HepG2 (cell line): ENCODE data around the gene TNFRSF21. TPM values are rescaled to one million over a fixed set of nuclear protein-coding genes. Genes with fewer than 3 reads are reported as not detected.
A peak's percentile ranks its signal among the peaks of the same experiment; 100 is the strongest.

Experiments used
- ATAC-seq: fragments of 200-7000 bp; cut with Tn5 transposase; 3 replicates; pipeline ENCODE4 v1.9.1; 2020; ENCODE audit warnings: mild to moderate bottlenecking, moderate library complexity
- BruUV-seq: library from RNA; stranded (reverse); fragments of 400-500 nt; replicated peaks from 2 replicates; lab custom pipeline; 2021; lab: Mats Ljungman, UMichigan
- CTCF ChIA-PET: fragments of 300-600 bp; formaldehyde crosslinking; extraction: SDS; loops from one replicate; lab custom pipeline; 2021; ENCODE audit warnings: low total read pairs, inconsistent platforms, low intra/inter-chr PET ratio; lab: Yijun Ruan, JAX
- POLR2A ChIA-PET: fragments of 350-600 bp; sonication (Branson Sonifier 250); formaldehyde crosslinking; loops from one replicate; lab custom pipeline; 2020; ENCODE audit warnings: antibody characterized with exemption, inconsistent platforms; lab: Yijun Ruan, JAX
- DNase-seq: peaks from one replicate; pipeline ENCODE4 v3.0.0-alpha.2; 2015; ENCODE audit warnings: low spot score
- FAIRE-seq: peaks from 3 replicates; lab custom pipeline; 2011; peaks lifted over from hg19 to GRCh38; lab: Jason Lieb, UNC
- H2AFZ ChIP-seq: one replicate; pipeline ENCODE4 v1.6.1; 2011; ENCODE audit warnings: low read length, inconsistent platforms
- H3K27ac ChIP-seq: fragments of 300-600 bp; 3 replicates; pipeline ENCODE4 v1.8.0; 2011; ENCODE audit warnings: mixed run types, mild to moderate bottlenecking, mixed read lengths, low read length, inconsistent platforms; ENCODE audit not compliant: insufficient read depth; ENCODE audit errors: extremely low read length
- H3K27me3 ChIP-seq, 2 experiments: fragments of 200-600 bp in 1 of 2; 2 replicates in 1 of 2; 3 replicates in 1 of 2; pipeline versions ENCODE4 v1.6.0 to v1.8.0; 2011; ENCODE audit warnings: low read length in 2 of 2, mild to moderate bottlenecking in 2 of 2, moderate library complexity in 2 of 2, inconsistent platforms in 1 of 2; ENCODE audit not compliant: insufficient read depth in 2 of 2, control insufficient read depth in 1 of 2
- H3K36me3 ChIP-seq, 2 experiments: fragments of 200-600 bp in 1 of 2; replicated peaks in 1 of 2; 2 replicates in 1 of 2; 3 replicates in 1 of 2; pipeline versions ENCODE4 v1.5.1 to v1.8.0; 2011; ENCODE audit warnings: low read length in 2 of 2, inconsistent platforms in 1 of 2; ENCODE audit not compliant: insufficient read depth in 2 of 2, control insufficient read depth in 1 of 2
- H3K4me1 ChIP-seq: 2 replicates; pipeline ENCODE4 v1.5.1; 2012; ENCODE audit warnings: low read length, inconsistent platforms; ENCODE audit not compliant: insufficient read depth
- H3K4me2 ChIP-seq: 2 replicates; pipeline ENCODE4 v1.6.0; 2011; ENCODE audit warnings: low read depth, low read length, inconsistent platforms
- H3K4me3 ChIP-seq, 3 experiments: fragments of 200-600 bp in 1 of 3; sonication (generic), shearing (Covaris generic) in 1 of 3; replicated peaks in 1 of 3; 2 replicates each; pipeline ENCODE4 v1.5.1; 2011 to 2016; ENCODE audit warnings: low read length in 3 of 3, inconsistent platforms in 2 of 3, low read depth in 2 of 3, mild to moderate bottlenecking in 2 of 3, control low read depth in 1 of 3, mixed read lengths in 1 of 3; ENCODE audit not compliant: insufficient read depth in 1 of 3
- H3K79me2 ChIP-seq: one replicate; pipeline ENCODE4 v1.6.1; 2011; ENCODE audit warnings: low read length, inconsistent platforms; ENCODE audit not compliant: insufficient read depth
- H3K9ac ChIP-seq: 2 replicates; pipeline ENCODE4 v1.6.0; 2011; ENCODE audit warnings: mild to moderate bottlenecking, low read depth, low read length, inconsistent platforms; ENCODE audit not compliant: insufficient read depth
- H3K9me3 ChIP-seq: 2 replicates; pipeline ENCODE4 v1.5.1; 2012; ENCODE audit warnings: mild to moderate bottlenecking, low read length
- H4K20me1 ChIP-seq: 2 replicates; pipeline ENCODE4 v1.6.0; 2011; ENCODE audit warnings: inconsistent platforms, mild to moderate bottlenecking, low read length, moderate library complexity; ENCODE audit not compliant: insufficient read depth
- CHD4 ChIP-seq: fragments of 200-600 bp; sonication (generic); IDR thresholded peaks from 2 replicates; pipeline ENCODE4 v1.7.0; 2017; ENCODE audit warnings: mild to moderate bottlenecking, low read length, borderline replicate concordance
- CREM ChIP-seq, 2 experiments: sonication (generic) in 1 of 2; formaldehyde crosslinking in 1 of 2; IDR thresholded peaks; 2 replicates each; pipeline versions ENCODE4 v1.4.0 to v1.6.1; 2016 to 2020; ENCODE audit warnings: antibody characterized with exemption in 1 of 2, mild to moderate bottlenecking in 1 of 2, missing genetic modification reagents in 1 of 2
- FOXA3 ChIP-seq: IDR thresholded peaks from 2 replicates; pipeline ENCODE4 v1.6.1; 2016; ENCODE audit warnings: missing genetic modification reagents, missing compliant biosample characterization
- FOXP1 ChIP-seq, 2 experiments: fragments of 450-650 bp in 1 of 2; IDR thresholded peaks; 2 replicates each; pipeline ENCODE4 v1.6.1; 2017 to 2018; ENCODE audit warnings: antibody characterized with exemption in 1 of 2
- RBM22 ChIP-seq: fragments of 200-400 bp; formaldehyde crosslinking; optimal IDR thresholded peaks from 2 replicates; pipeline ENCODE3; 2017; ENCODE audit warnings: mild to moderate bottlenecking, low read length, moderate library complexity
- REPIN1 ChIP-seq: sonication (generic); formaldehyde crosslinking; IDR thresholded peaks from 2 replicates; pipeline ENCODE4 v1.8.0; 2022; ENCODE audit warnings: missing genetic modification reagents, low read depth, mild to moderate bottlenecking, borderline replicate concordance
- SMARCC2 ChIP-seq: fragments of 450-650 bp; IDR thresholded peaks from 2 replicates; pipeline ENCODE4 v1.6.1; 2017; ENCODE audit warnings: antibody characterized with exemption, mild to moderate bottlenecking
- U2AF1 ChIP-seq: fragments of 200-400 bp; formaldehyde crosslinking; optimal IDR thresholded peaks from 2 replicates; pipeline ENCODE3; 2017; ENCODE audit warnings: mild to moderate bottlenecking, low read depth, low read length
- U2AF2 ChIP-seq: fragments of 200-400 bp; formaldehyde crosslinking; IDR thresholded peaks from 2 replicates; pipeline ENCODE4 v1.6.1; 2017; ENCODE audit warnings: low read depth, mild to moderate bottlenecking, low read length
- ZNF207 ChIP-seq: fragments of 450-650 bp; IDR thresholded peaks from 2 replicates; pipeline ENCODE4 v1.6.1; 2016; ENCODE audit warnings: antibody characterized with exemption, borderline replicate concordance
- ZNF235 ChIP-seq: sonication (generic); formaldehyde crosslinking; IDR thresholded peaks from 2 replicates; pipeline ENCODE4 v1.8.1; 2023; ENCODE audit warnings: mild to moderate bottlenecking, missing genetic modification reagents, borderline replicate concordance
- ZNF776 ChIP-seq: sonication (generic); formaldehyde crosslinking; IDR thresholded peaks from 2 replicates; pipeline ENCODE4 v1.4.0; 2020; ENCODE audit warnings: mild to moderate bottlenecking, missing genetic modification reagents
- WGBS: methylation state at CpG from one replicate; pipeline ENCODE4 v1.1.6; 2017; ENCODE audit warnings: low lambda C conversion rate; 5-methylcytosine and 5-hydroxymethylcytosine counted together
- in situ Hi-C: cut with HindIII; loops from 2 replicates; pipeline ENCODE4 v1.10.0; 2017; ENCODE audit warnings: low pct_unique_long_range_greater_than_20kb; ENCODE audit not compliant: extremely low pct_ligation_motif_present
- intact Hi-C: fragments of 100-400 bp; cut with micrococcal nuclease; formaldehyde crosslinking; loops from one replicate; pipeline ENCODE4 v1.10.0; 2022; ENCODE audit not compliant: unreplicated experiment
- polyA plus RNA-seq, 8 experiments: library from polyadenylated mRNA; depleted of rRNA in 3 of 8; stranded (reverse) in 7 of 8; unstranded in 1 of 8; fragments of >200 nt; fragmentation: Illumina TruSeq in 4 of 8; extraction: Trizol in 4 of 8; gene quantifications; 2 replicates each; pipeline versions ENCODE4 v1.2.1 to v1.2.3, GENCODE V29; 2011 to 2016; ENCODE audit warnings: low read depth in 4 of 8, missing spikeins in 1 of 8, mixed read lengths in 1 of 8; ENCODE audit not compliant: insufficient read depth in 1 of 8
- total RNA-seq, 5 experiments: library from RNA; depleted of rRNA; stranded (reverse); fragments of >200 nt; fragmentation: Illumina TruSeq; extraction: Trizol; gene quantifications; 2 replicates each; pipeline ENCODE4 v1.2.3, GENCODE V29; 2016; ENCODE audit warnings: low read depth in 1 of 5
- TF ChIP-seq, protein P1 (sequence below): sonication (generic); formaldehyde crosslinking; IDR thresholded peaks from 2 replicates; pipeline ENCODE4 v1.5.0; 2020; ENCODE audit warnings: mild to moderate bottlenecking, missing genetic modification reagents
- TF ChIP-seq, protein P2 (sequence below): sonication (generic); formaldehyde crosslinking; IDR thresholded peaks from 2 replicates; pipeline ENCODE4 v1.5.0; 2020; ENCODE audit warnings: mild to moderate bottlenecking, missing genetic modification reagents, borderline replicate concordance
- TF ChIP-seq, protein P3 (sequence below): sonication (generic); formaldehyde crosslinking; IDR thresholded peaks from 2 replicates; pipeline ENCODE4 v1.8.0; 2022; ENCODE audit warnings: low read depth, missing genetic modification reagents
- TF ChIP-seq, protein P4 (sequence below): sonication (generic); formaldehyde crosslinking; IDR thresholded peaks from 2 replicates; pipeline ENCODE4 v1.4.0; 2020; ENCODE audit warnings: missing genetic modification reagents, mild to moderate bottlenecking, borderline replicate concordance

TNFRSF21 gene
- total and polyA plus RNA-seq, 2 of the 13 experiments (the other 11 are each of a cell fraction or from before 2014, with no cell fraction given): 24.8 to 46.3 TPM

- WGBS: 75% methylated on average over 5 of the region's 5 CpGs
- intact Hi-C loops (no loop called here), in situ Hi-C loops (no loop called here)
- H3K36me3 ChIP-seq: peaks cover 32 to 57% of the 10 kb centered on the region in 2 experiments
- no peak overlapping the region for H3K4me3 ChIP-seq
- no TSS peak for BruUV-seq
- POLR2A ChIA-PET: interaction anchor here (1.0 kb wide), 1 partner anchor 35 kb away, joined by 3 read pairs; no protein-coding TSS in a partner anchor
- H4K20me1 ChIP-seq: peaks cover 31% of the 10 kb centered on the region
- H3K4me2 ChIP-seq: no peak overlapping the region
- DNase-seq (no peak), ATAC-seq (peak; percentile 58), FAIRE-seq (no peak)
- peaks cover 47% of the 10 kb centered on the region for H3K4me1 ChIP-seq
- H3K27me3 ChIP-seq: no peaks in the 10 kb centered on the region
- CTCF ChIA-PET: no interaction called here
- H3K9ac ChIP-seq: no peak overlapping the region
- H3K27ac ChIP-seq: peak overlapping the region; percentile 5
- H3K9me3 ChIP-seq: no peaks in the 10 kb centered on the region
- H3K79me2 ChIP-seq: peaks cover 74% of the 10 kb centered on the region
- no peak overlapping the region for H2AFZ ChIP-seq
- TF ChIP-seq, protein P1, sequence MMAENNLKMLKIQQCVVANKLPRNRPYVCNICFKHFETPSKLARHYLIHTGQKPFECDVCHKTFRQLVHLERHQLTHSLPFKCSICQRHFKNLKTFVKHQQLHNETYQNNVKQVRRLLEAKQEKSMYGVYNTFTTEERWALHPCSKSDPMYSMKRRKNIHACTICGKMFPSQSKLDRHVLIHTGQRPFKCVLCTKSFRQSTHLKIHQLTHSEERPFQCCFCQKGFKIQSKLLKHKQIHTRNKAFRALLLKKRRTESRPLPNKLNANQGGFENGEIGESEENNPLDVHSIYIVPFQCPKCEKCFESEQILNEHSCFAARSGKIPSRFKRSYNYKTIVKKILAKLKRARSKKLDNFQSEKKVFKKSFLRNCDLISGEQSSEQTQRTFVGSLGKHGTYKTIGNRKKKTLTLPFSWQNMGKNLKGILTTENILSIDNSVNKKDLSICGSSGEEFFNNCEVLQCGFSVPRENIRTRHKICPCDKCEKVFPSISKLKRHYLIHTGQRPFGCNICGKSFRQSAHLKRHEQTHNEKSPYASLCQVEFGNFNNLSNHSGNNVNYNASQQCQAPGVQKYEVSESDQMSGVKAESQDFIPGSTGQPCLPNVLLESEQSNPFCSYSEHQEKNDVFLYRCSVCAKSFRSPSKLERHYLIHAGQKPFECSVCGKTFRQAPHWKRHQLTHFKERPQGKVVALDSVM (CRISPR knock-in tag): no peak
- no peak for TF ChIP-seq U2AF1
- no peak for TF ChIP-seq SMARCC2
- TF ChIP-seq, protein P2, sequence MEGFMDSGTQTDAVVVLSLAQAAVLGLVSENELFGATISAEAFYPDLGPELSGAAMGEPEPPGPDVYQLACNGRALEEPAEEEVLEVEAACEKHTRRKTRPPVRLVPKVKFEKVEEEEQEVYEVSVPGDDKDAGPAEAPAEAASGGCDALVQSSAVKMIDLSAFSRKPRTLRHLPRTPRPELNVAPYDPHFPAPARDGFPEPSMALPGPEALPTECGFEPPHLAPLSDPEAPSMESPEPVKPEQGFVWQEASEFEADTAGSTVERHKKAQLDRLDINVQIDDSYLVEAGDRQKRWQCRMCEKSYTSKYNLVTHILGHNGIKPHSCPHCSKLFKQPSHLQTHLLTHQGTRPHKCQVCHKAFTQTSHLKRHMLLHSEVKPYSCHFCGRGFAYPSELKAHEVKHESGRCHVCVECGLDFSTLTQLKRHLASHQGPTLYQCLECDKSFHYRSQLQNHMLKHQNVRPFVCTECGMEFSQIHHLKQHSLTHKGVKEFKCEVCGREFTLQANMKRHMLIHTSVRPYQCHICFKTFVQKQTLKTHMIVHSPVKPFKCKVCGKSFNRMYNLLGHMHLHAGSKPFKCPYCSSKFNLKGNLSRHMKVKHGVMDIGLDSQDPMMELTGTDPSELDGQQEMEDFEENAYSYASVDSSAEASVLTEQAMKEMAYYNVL (CRISPR knock-in tag): no peak
- TF ChIP-seq ZNF776 (CRISPR knock-in tag): no peak
- TF ChIP-seq, protein P3, sequence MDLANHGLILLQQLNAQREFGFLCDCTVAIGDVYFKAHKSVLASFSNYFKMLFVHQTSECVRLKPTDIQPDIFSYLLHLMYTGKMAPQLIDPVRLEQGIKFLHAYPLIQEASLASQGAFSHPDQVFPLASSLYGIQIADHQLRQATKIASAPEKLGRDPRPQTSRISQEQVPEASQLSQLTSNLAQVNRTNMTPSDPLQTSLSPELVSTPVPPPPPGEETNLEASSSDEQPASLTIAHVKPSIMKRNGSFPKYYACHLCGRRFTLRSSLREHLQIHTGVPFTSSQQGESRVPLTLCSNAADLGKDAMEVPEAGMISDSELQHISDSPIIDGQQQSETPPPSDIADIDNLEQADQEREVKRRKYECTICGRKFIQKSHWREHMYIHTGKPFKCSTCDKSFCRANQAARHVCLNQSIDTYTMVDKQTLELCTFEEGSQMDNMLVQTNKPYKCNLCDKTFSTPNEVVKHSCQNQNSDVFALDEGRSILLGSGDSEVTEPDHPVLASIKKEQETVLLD (CRISPR knock-in tag): no peak
- no peak for TF ChIP-seq FOXP1 (IDR thresholded peaks at IDR 0.05)
- peak; percentile 66 for TF ChIP-seq FOXP1 (CRISPR knock-in tag; IDR thresholded peaks at IDR 0.05)
- TF ChIP-seq CREM (IDR thresholded peaks at IDR 0.05): no peak
- no peak for TF ChIP-seq CREM (CRISPR knock-in tag; IDR thresholded peaks at IDR 0.05)
- no peak for TF ChIP-seq U2AF2
- TF ChIP-seq, protein P4, sequence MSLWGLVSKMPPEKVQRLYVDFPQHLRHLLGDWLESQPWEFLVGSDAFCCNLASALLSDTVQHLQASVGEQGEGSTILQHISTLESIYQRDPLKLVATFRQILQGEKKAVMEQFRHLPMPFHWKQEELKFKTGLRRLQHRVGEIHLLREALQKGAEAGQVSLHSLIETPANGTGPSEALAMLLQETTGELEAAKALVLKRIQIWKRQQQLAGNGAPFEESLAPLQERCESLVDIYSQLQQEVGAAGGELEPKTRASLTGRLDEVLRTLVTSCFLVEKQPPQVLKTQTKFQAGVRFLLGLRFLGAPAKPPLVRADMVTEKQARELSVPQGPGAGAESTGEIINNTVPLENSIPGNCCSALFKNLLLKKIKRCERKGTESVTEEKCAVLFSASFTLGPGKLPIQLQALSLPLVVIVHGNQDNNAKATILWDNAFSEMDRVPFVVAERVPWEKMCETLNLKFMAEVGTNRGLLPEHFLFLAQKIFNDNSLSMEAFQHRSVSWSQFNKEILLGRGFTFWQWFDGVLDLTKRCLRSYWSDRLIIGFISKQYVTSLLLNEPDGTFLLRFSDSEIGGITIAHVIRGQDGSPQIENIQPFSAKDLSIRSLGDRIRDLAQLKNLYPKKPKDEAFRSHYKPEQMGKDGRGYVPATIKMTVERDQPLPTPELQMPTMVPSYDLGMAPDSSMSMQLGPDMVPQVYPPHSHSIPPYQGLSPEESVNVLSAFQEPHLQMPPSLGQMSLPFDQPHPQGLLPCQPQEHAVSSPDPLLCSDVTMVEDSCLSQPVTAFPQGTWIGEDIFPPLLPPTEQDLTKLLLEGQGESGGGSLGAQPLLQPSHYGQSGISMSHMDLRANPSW (CRISPR knock-in tag): no peak
- peak; percentile 63 for TF ChIP-seq RBM22
- TF ChIP-seq ZNF207: no peak
- no peak for TF ChIP-seq REPIN1 (CRISPR knock-in tag)
- TF ChIP-seq FOXA3: peak; percentile 26; the same call in 1 of the 2 replicates
- TF ChIP-seq CHD4: no peak
- no peak for TF ChIP-seq ZNF235 (CRISPR knock-in tag)
Observed at GRCh38 chr6:47268572-47269187, 41.0 kb downstream of the TNFRSF21 start.
